H1 (cell line): ENCODE data around the gene FAM81B. TPM values are rescaled to one million over a fixed set of nuclear protein-coding genes. Genes with fewer than 3 reads are reported as not detected.

Experiments
- CTCF ChIA-PET: fragments of 300-600 bp; sonication (Branson Sonifier 250); formaldehyde crosslinking; loops from one replicate; lab custom pipeline; 2021; ENCODE audit not compliant: partially characterized antibody; lab: Charles Lee
- POLR2A ChIA-PET: fragments of 300-600 bp; sonication (Branson Sonifier 250); formaldehyde crosslinking; loops from one replicate; lab custom pipeline; 2021; ENCODE audit warnings: inconsistent platforms; ENCODE audit not compliant: partially characterized antibody; lab: Charles Lee
- DNase-seq, 2 experiments: peaks; one replicate each; pipeline versions ENCODE4 v3.0.0 to v3.0.0-alpha.2; 2010 to 2022; ENCODE audit warnings: low spot score in 2 of 2, low read depth in 1 of 2, mixed read lengths in 1 of 2
- FAIRE-seq: peaks from 2 replicates; lab custom pipeline; 2011; peaks lifted over from hg19 to GRCh38; lab: Jason Lieb, UNC
- H2AFZ ChIP-seq: 2 replicates; pipeline ENCODE4 v1.8.1; 2012; ENCODE audit warnings: low read length, inconsistent platforms
- H2AK5ac ChIP-seq: 2 replicates; pipeline ENCODE4 v1.6.1; 2013; ENCODE audit warnings: low read depth, low read length
- H2BK120ac ChIP-seq: replicated peaks from 2 replicates; pipeline ENCODE3; 2013; ENCODE audit warnings: low read depth, low read length, inconsistent platforms
- H2BK12ac ChIP-seq: 2 replicates; pipeline ENCODE4 v1.6.1; 2013; ENCODE audit warnings: low read depth, low read length
- H2BK15ac ChIP-seq: 2 replicates; pipeline ENCODE4 v1.6.1; 2013; ENCODE audit warnings: low read length
- H2BK20ac ChIP-seq: 2 replicates; pipeline ENCODE4 v1.6.1; 2013; ENCODE audit warnings: low read length
- H2BK5ac ChIP-seq: 2 replicates; pipeline ENCODE4 v1.6.1; 2013; ENCODE audit warnings: low read depth, low read length
- H3K14ac ChIP-seq: 2 replicates; pipeline ENCODE4 v1.6.1; 2013; ENCODE audit warnings: inconsistent platforms; ENCODE audit not compliant: insufficient read length
- H3K18ac ChIP-seq: 2 replicates; pipeline ENCODE4 v1.6.1; 2013; ENCODE audit warnings: low read length; ENCODE audit errors: extremely low read depth
- H3K23ac ChIP-seq: 2 replicates; pipeline ENCODE4 v1.6.1; 2013; ENCODE audit warnings: inconsistent platforms; ENCODE audit not compliant: insufficient read length
- H3K23me2 ChIP-seq: 2 replicates; pipeline ENCODE4 v1.6.1; 2013; ENCODE audit warnings: low read depth, low read length
- H3K27ac ChIP-seq: 2 replicates; pipeline ENCODE4 v1.6.1; 2011; ENCODE audit warnings: low read depth, low read length, inconsistent platforms
- H3K27me3 ChIP-seq, 4 experiments: replicated peaks in 1 of 4; 1 replicate in 1 of 4; 2 replicates in 3 of 4; pipeline versions ENCODE4 v1.6.1 to v1.8.1; 2011 to 2013; ENCODE audit warnings: low read length in 3 of 4, mild to moderate bottlenecking in 3 of 4, inconsistent platforms in 2 of 4, mixed read lengths in 2 of 4, moderate library complexity in 1 of 4; ENCODE audit not compliant: control insufficient read depth in 3 of 4, insufficient read depth in 3 of 4; ENCODE audit errors: extremely low read depth in 1 of 4
- H3K36me3 ChIP-seq, 4 experiments: 2 replicates each; pipeline versions ENCODE4 v1.6.1 to v1.8.1; 2011 to 2013; ENCODE audit warnings: mild to moderate bottlenecking in 4 of 4, low read length in 3 of 4, moderate library complexity in 2 of 4, control low read depth in 1 of 4, inconsistent platforms in 1 of 4; ENCODE audit not compliant: insufficient read depth in 4 of 4, control insufficient read depth in 2 of 4
- H3K4ac ChIP-seq: replicated peaks from 2 replicates; pipeline ENCODE3; 2013; ENCODE audit warnings: low read length, low read depth, mixed read lengths, inconsistent platforms; ENCODE audit not compliant: insufficient read length
- H3K4me1 ChIP-seq, 4 experiments: replicated peaks in 1 of 4; 1 replicate in 1 of 4; 2 replicates in 3 of 4; pipeline versions ENCODE4 v1.6.1 to v1.8.1; 2011 to 2013; ENCODE audit warnings: low read length in 3 of 4, inconsistent platforms in 2 of 4, mixed read lengths in 1 of 4; ENCODE audit not compliant: insufficient read depth in 4 of 4, control insufficient read depth in 3 of 4
- H3K4me2 ChIP-seq, 2 experiments: 2 replicates each; pipeline versions ENCODE4 v1.6.1 to v1.8.1; 2011 to 2013; ENCODE audit warnings: low read depth in 2 of 2, low read length in 2 of 2, control low read depth in 1 of 2, inconsistent platforms in 1 of 2, mild to moderate bottlenecking in 1 of 2; ENCODE audit not compliant: insufficient read depth in 1 of 2
- H3K4me3 ChIP-seq, 4 experiments: fragments of 200-600, 300-600 bp in 1 of 4; sonication (generic), shearing (Covaris generic), sonication (Bioruptor Twin) in 1 of 4; 2 replicates each; pipeline versions ENCODE4 v1.5.1 to v1.8.1; 2011 to 2016; ENCODE audit warnings: low read length in 4 of 4, low read depth in 3 of 4, control low read depth in 2 of 4, inconsistent platforms in 2 of 4, mild to moderate bottlenecking in 2 of 4, mixed read lengths in 1 of 4, moderate library complexity in 1 of 4; ENCODE audit not compliant: insufficient read depth in 2 of 4; ENCODE audit errors: extremely low read depth in 1 of 4
- H3K56ac ChIP-seq: replicated peaks from 2 replicates; pipeline ENCODE3; 2013; ENCODE audit warnings: low read depth, mild to moderate bottlenecking, mixed read lengths, low read length, inconsistent platforms; ENCODE audit not compliant: insufficient read length
- H3K79me1 ChIP-seq: 2 replicates; pipeline ENCODE4 v1.6.1; 2013; ENCODE audit warnings: low read depth, low read length, control low read depth
- H3K79me2 ChIP-seq, 2 experiments: 2 replicates each; pipeline versions ENCODE4 v1.6.1 to v1.8.1; 2012 to 2013; ENCODE audit warnings: low read length in 2 of 2, mild to moderate bottlenecking in 2 of 2, inconsistent platforms in 1 of 2; ENCODE audit not compliant: insufficient read depth in 2 of 2, control insufficient read depth in 1 of 2
- H3K9ac ChIP-seq, 4 experiments: replicated peaks in 1 of 4; 1 replicate in 1 of 4; 2 replicates in 3 of 4; pipeline versions ENCODE4 v1.6.1 to v1.8.1; 2011 to 2013; ENCODE audit warnings: low read depth in 3 of 4, low read length in 3 of 4, control low read depth in 2 of 4, mild to moderate bottlenecking in 2 of 4, moderate library complexity in 2 of 4, inconsistent platforms in 1 of 4; ENCODE audit errors: extremely low read depth in 1 of 4
- H3K9me3 ChIP-seq, 2 experiments: 2 replicates each; pipeline versions ENCODE4 v1.6.1 to v1.8.1; 2012 to 2013; ENCODE audit warnings: mild to moderate bottlenecking in 2 of 2, moderate library complexity in 2 of 2, control low read depth in 1 of 2, inconsistent platforms in 1 of 2, low read depth in 1 of 2, low read length in 1 of 2, mixed read lengths in 1 of 2; ENCODE audit not compliant: insufficient read depth in 2 of 2
- H4K20me1 ChIP-seq, 2 experiments: replicated peaks in 1 of 2; 2 replicates each; pipeline versions ENCODE3 to v1.8.1; 2011 to 2013; ENCODE audit warnings: inconsistent platforms in 2 of 2, low read length in 2 of 2, mild to moderate bottlenecking in 1 of 2; ENCODE audit not compliant: insufficient read depth in 2 of 2, control insufficient read depth in 1 of 2
- H4K5ac ChIP-seq: 2 replicates; pipeline ENCODE4 v1.6.1; 2013; ENCODE audit warnings: low read length, low read depth, mixed read lengths, inconsistent platforms; ENCODE audit not compliant: insufficient read length
- H4K8ac ChIP-seq: 2 replicates; pipeline ENCODE4 v1.8.0; 2013; ENCODE audit warnings: mild to moderate bottlenecking, moderate library complexity, low read length, inconsistent platforms; ENCODE audit not compliant: insufficient read depth; ENCODE audit errors: extremely low read depth
- H4K91ac ChIP-seq: replicated peaks from 2 replicates; pipeline ENCODE3; 2013; ENCODE audit warnings: low read length, mixed read lengths, inconsistent platforms; ENCODE audit not compliant: insufficient read length
- FOSL1 ChIP-seq: IDR thresholded peaks from 2 replicates; pipeline ENCODE4 v1.6.1; 2011; ENCODE audit warnings: mild to moderate bottlenecking, low read depth, low read length, moderate library complexity; ENCODE audit not compliant: insufficient read depth
- JUND ChIP-seq: IDR thresholded peaks from 2 replicates; pipeline ENCODE4 v1.6.1; 2011; ENCODE audit warnings: mild to moderate bottlenecking, improper control_type of control experiment, low read length
- KDM4A ChIP-seq: IDR thresholded peaks from one replicate; pipeline ENCODE4 v1.7.1; 2012; ENCODE audit warnings: low read depth, mild to moderate bottlenecking, moderate library complexity, low read length, inconsistent platforms; ENCODE audit not compliant: severe bottlenecking
- SAP30 ChIP-seq: fragments of 300-600 bp; sonication (generic); IDR thresholded peaks from 2 replicates; pipeline ENCODE4 v1.7.1; 2012; ENCODE audit warnings: low read length, moderate library complexity, mild to moderate bottlenecking, inconsistent platforms; ENCODE audit not compliant: insufficient read depth, insufficient replicate concordance
- SIN3A ChIP-seq, 2 experiments: IDR thresholded peaks in 1 of 2; conservative IDR thresholded peaks in 1 of 2; 2 replicates each; pipeline ENCODE4 v1.6.1; 2011 to 2012; ENCODE audit warnings: low read length in 2 of 2, improper control_type of control experiment in 1 of 2, low read depth in 1 of 2, mild to moderate bottlenecking in 1 of 2
- WGBS, 2 experiments: shearing (Covaris generic) in 1 of 2; methylation state at CpG; one replicate each; pipeline versions ENCODE4 v1.1.6 to v1.1.7; 2013 to 2015; ENCODE audit warnings: low lambda C conversion rate in 2 of 2, mixed read lengths in 2 of 2, inconsistent platforms in 1 of 2, low coverage in 1 of 2, missing lambda C conversion rate in 1 of 2; ENCODE audit not compliant: insufficient replicate concordance in 2 of 2, insufficient coverage in 1 of 2, insufficient read length in 1 of 2; ENCODE audit errors: extremely low coverage in 1 of 2, missing lambda C conversion rate in 1 of 2; 5-methylcytosine and 5-hydroxymethylcytosine counted together
- polyA plus RNA-seq, 7 experiments: library from polyadenylated mRNA; depleted of rRNA in 3 of 7; stranded (reverse) in 5 of 7; unstranded in 2 of 7; fragments of >200 nt in 5 of 7; fragments of 200-250 nt in 2 of 7; gene quantifications; 1 replicate in 5 of 7; 2 replicates in 1 of 7; 4 replicates in 1 of 7; pipeline versions ENCODE4 v1.2.1 to v1.2.3, GENCODE V29; 2011 to 2013; ENCODE audit warnings: missing spikeins in 2 of 7, mixed read lengths in 2 of 7
- total RNA-seq: library from RNA; stranded (reverse); fragmentation: NEBNext Ultra II Directional; extraction: Animal tissue kit (Norgen Biotek cat#: 25700); gene quantifications from 2 replicates; pipeline ENCODE4 v1.2.1, GENCODE V29; 2021

FAM81B gene
- total and polyA plus RNA-seq, 2 of the 8 experiments (the other 6 are each of a cell fraction or from before 2014, with no cell fraction given): not detected

DNA sequence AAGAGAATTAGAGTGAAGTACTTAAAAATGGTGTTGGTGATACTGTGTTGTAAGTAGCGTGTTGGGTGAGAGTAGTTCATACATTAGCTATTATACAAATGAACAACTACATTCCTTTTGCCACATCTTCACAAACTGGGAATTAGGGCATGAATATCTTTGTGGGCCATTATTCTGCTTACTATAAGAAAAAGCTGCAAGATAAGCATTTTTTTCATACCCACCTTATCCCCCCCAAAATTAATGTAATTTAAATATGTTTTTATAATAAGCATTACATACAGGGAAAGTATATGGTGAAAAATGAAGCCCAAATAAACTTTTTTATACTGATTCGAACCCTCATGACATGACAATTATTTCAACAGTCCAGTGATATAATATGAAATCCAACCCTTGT, 69.5 kb downstream of the FAM81B start:
- no peak overlapping the region for H2BK12ac ChIP-seq
- H3K9me3 ChIP-seq: no peaks in the 10 kb centered on the region
- no peaks in the 10 kb centered on the region for H3K79me2 ChIP-seq
- no peaks in the 10 kb centered on the region for H3K79me1 ChIP-seq
- no peak overlapping the region for H3K27ac ChIP-seq
- H3K23me2 ChIP-seq: no peaks in the 10 kb centered on the region
- DNase-seq (no peak), FAIRE-seq (no peak)
- H3K4ac ChIP-seq: no peak overlapping the region
- H4K8ac ChIP-seq: no peak overlapping the region
- no peak overlapping the region for H2BK120ac ChIP-seq
- H3K36me3 ChIP-seq: peaks cover 0 to 15% (median 5%) of the 10 kb centered on the region in 4 experiments; a peak in 5 of 8 replicates
- 96 to 100% methylated on average over 1 to 2 of the region's 2 CpGs for WGBS, 2 experiments
- ChIA-PET CTCF (no interaction called here), POLR2A (no interaction called here)
- TF ChIP-seq FOSL1: no peak
- no peak for TF ChIP-seq JUND
- no peak for TF ChIP-seq SIN3A (conservative IDR thresholded peaks at IDR 0.05 in 1 of 2, IDR thresholded peaks at IDR 0.05 in 1 of 2; ENCODE audit: low read depth in 1 of 2, low read length in 2 of 2)
- no peak for TF ChIP-seq KDM4A
- no peak for TF ChIP-seq SAP30
- H3K4me2 ChIP-seq: no peak overlapping the region
- H2BK20ac ChIP-seq: no peak overlapping the region
- H3K56ac ChIP-seq: no peak overlapping the region
- H2BK5ac ChIP-seq: no peak overlapping the region
- no peak overlapping the region for H3K14ac ChIP-seq
- no peak overlapping the region for H3K23ac ChIP-seq
- no peak overlapping the region for H2AFZ ChIP-seq
- no peak overlapping the region for H4K91ac ChIP-seq
- H3K4me1 ChIP-seq: no peaks in the 10 kb centered on the region
- no peak overlapping the region for H2BK15ac ChIP-seq
- no peak overlapping the region for H3K4me3 ChIP-seq
- H2AK5ac ChIP-seq: no peak overlapping the region
- no peak overlapping the region for H3K18ac ChIP-seq
- no peaks in the 10 kb centered on the region for H4K20me1 ChIP-seq
- H3K9ac ChIP-seq: no peak overlapping the region
- no peaks in the 10 kb centered on the region for H3K27me3 ChIP-seq
- no peak overlapping the region for H4K5ac ChIP-seq
